ENCODE measurements around the gene POLR2J2.
"Not testable (repeated sequence)": the region's sequence is repeated elsewhere in the genome, so short reads cannot be mapped to it uniquely, and the experiment has no call there.

- not testable (repeated sequence) for TF ChIP-seq CTCF (IDR thresholded peaks at IDR 0.05; ENCODE audit: borderline replicate concordance, extremely low read depth, low read length, poor library complexity, severe bottlenecking); EZH2 (IDR thresholded peaks at IDR 0.05; ENCODE audit: borderline replicate concordance, low read depth, low read length, severe bottlenecking)
Measured at GRCh38 chr7:102634299-102634698, 37.2 kb downstream of the POLR2J2 start.
